Cardiac muscle cell (in vitro differentiated cells and primary cell): ENCODE results near the gene SLC5A3. TPM values are rescaled to one million over a fixed set of nuclear protein-coding genes. Genes with fewer than 3 reads are reported as not detected.
A peak's percentile ranks its signal among the peaks of the same experiment; 100 is the strongest.

Experiments used
- DNase-seq, 2 donors: peaks; one replicate each; pipeline versions ENCODE4 v3.0.0 to v3.0.0-alpha.2; 2010 to 2017; ENCODE audit warnings: low read depth in 1 of 2, low spot score in 1 of 2
- H3K27ac ChIP-seq: fragments of 200-600 bp; sonication (generic); 2 replicates; pipeline ENCODE4 v1.5.1; 2016
- H3K27me3 ChIP-seq: fragments of 200-600 bp; sonication (generic); 2 replicates; pipeline ENCODE4 v1.6.0; 2016; ENCODE audit warnings: control low read depth
- H3K36me3 ChIP-seq: fragments of 200-600 bp; sonication (generic); 2 replicates; pipeline ENCODE4 v1.5.1; 2016; ENCODE audit warnings: control low read depth
- H3K4me1 ChIP-seq: fragments of 200-600 bp; sonication (generic); 2 replicates; pipeline ENCODE4 v1.8.1; 2017; ENCODE audit warnings: low read depth, mild to moderate bottlenecking, mixed run types
- H3K4me3 ChIP-seq: fragments of 200-600 bp; sonication (generic); 2 replicates; pipeline ENCODE4 v1.5.1; 2016; ENCODE audit warnings: mild to moderate bottlenecking
- H3K9me3 ChIP-seq: fragments of 200-600 bp; sonication (generic); 2 replicates; pipeline ENCODE4 v1.5.1; 2017; ENCODE audit warnings: low read depth, mild to moderate bottlenecking, control low read depth
- CTCF ChIP-seq: IDR thresholded peaks from 2 replicates; pipeline ENCODE4 v1.5.1; 2012; ENCODE audit warnings: low read depth, mild to moderate bottlenecking, low read length
- polyA plus RNA-seq: library from polyadenylated mRNA; unstranded; fragments of >200 nt; fragmentation: Nextera tagmentation; extraction: Ambion mirVana; gene quantifications from 2 replicates; pipeline ENCODE4 v1.2.1, GENCODE V29; 2016
- total RNA-seq: library from RNA; depleted of rRNA; stranded (reverse); fragments of >200 nt; gene quantifications from 2 replicates; pipeline ENCODE4 v1.2.3, GENCODE V29; 2016

SLC5A3 gene
- total and polyA plus RNA-seq, 2 experiments from 2014 or later = 3.0 to 17.0 TPM

- Histone ChIP-seq H3K36me3 (no peaks in the 10 kb centered on the region), H3K27ac (no peak overlapping the region), H3K9me3 (no peaks in the 10 kb centered on the region), H3K4me3 (no peak overlapping the region), H3K27me3 (no peaks in the 10 kb centered on the region), H3K4me1 (peaks cover 24% of the 10 kb centered on the region)
- no peak for TF ChIP-seq CTCF
- no peak for DNase-seq
Measured at GRCh38 chr21:34115160-34115559, 41.8 kb downstream of the SLC5A3 start.

- TF ChIP-seq CTCF = no peak
- no peak for DNase-seq
- Histone ChIP-seq H3K27ac (no peak overlapping the region), H3K27me3 (no peaks in the 10 kb centered on the region), H3K4me3 (no peak overlapping the region), H3K4me1 (peaks cover 34% of the 10 kb centered on the region), H3K9me3 (no peaks in the 10 kb centered on the region), H3K36me3 (no peaks in the 10 kb centered on the region)
Measured at GRCh38 chr21:34116569-34116968, 43.2 kb downstream of the SLC5A3 start.

- DNase-seq = no peak
- H3K27ac ChIP-seq = peak overlapping the region; percentile 39
- H3K4me3 ChIP-seq = no peak overlapping the region
- peaks cover 31% of the 10 kb centered on the region for H3K4me1 ChIP-seq
- H3K27me3 ChIP-seq = no peaks in the 10 kb centered on the region
- TF ChIP-seq CTCF = no peak
- no peaks in the 10 kb centered on the region for H3K9me3 ChIP-seq
- peaks cover 10% of the 10 kb centered on the region for H3K36me3 ChIP-seq
Measured at GRCh38 chr21:34120867-34121266, 47.5 kb downstream of the SLC5A3 start.

GRCh38 chr21:34122047-34122446 lies 48.7 kb downstream of the SLC5A3 start:
- H3K4me1 ChIP-seq = peaks cover 31% of the 10 kb centered on the region
- H3K27ac ChIP-seq = peak overlapping the region; percentile 8
- DNase-seq = no peak
- H3K27me3 ChIP-seq = no peaks in the 10 kb centered on the region
- no peak for TF ChIP-seq CTCF
- no peak overlapping the region for H3K4me3 ChIP-seq
- no peaks in the 10 kb centered on the region for H3K9me3 ChIP-seq
- peaks cover 10% of the 10 kb centered on the region for H3K36me3 ChIP-seq

Other genes with a start within 250 kb of the SLC5A3 start
- 251 and 646 TPM in 2 replicates for gene ATP5PO, start 157.8 kb upstream of the SLC5A3 start, total RNA-seq
- 808 and 1,053 TPM in 2 replicates for gene ATP5PO, start 157.8 kb upstream of the SLC5A3 start, polyA plus RNA-seq
- gene MRPS6, start within 50 bp of the SLC5A3 start, total RNA-seq = 83.7 and 83.8 TPM in 2 replicates
- gene MRPS6, start within 50 bp of the SLC5A3 start, polyA plus RNA-seq = 314 and 335 TPM in 2 replicates